ENCODE measurements around the gene TFIP11.

- TF ChIP-seq CTCF (conservative IDR thresholded peaks at IDR 0.05; ENCODE audit: low read length), result no peak
- no peak for TF ChIP-seq EZH2phosphoT487 (IDR thresholded peaks at IDR 0.05; ENCODE audit: borderline replicate concordance)
Measured at GRCh38 chr22:26559961-26560575, 47.8 kb upstream of the TFIP11 start.

All from Loucy (cell line).